HG02870 (cell line): Measurements from ENCODE around the gene CEP85L.

Experiments used
- ATAC-seq: cut with Tn5 transposase; IDR thresholded peaks from one replicate; pipeline ENCODE4 v1.9.1; 2021; ENCODE audit warnings: mild to moderate bottlenecking, moderate library complexity; ENCODE audit not compliant: unreplicated experiment

Gene CEP85L

DNA sequence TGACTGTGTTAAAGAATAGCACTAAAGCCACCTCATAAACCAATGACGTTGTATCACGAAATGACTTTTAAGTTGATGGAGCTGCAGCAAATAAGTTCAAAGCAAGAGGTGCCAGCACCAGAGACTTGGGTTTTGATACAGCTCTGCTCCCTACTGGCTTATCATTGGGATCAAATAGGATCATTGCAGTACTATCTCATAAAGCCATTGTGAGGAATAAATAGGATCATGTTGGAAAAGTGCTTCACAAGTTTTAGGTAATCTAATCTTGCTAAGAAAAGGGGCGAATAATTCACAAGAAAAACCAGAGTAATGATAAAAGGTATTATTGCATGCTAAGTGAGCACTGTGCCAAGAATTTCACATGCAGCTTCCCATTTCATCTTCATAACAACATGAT lies 10.4 kb upstream of the CEP85L start:
- no peak for ATAC-seq

DNA sequence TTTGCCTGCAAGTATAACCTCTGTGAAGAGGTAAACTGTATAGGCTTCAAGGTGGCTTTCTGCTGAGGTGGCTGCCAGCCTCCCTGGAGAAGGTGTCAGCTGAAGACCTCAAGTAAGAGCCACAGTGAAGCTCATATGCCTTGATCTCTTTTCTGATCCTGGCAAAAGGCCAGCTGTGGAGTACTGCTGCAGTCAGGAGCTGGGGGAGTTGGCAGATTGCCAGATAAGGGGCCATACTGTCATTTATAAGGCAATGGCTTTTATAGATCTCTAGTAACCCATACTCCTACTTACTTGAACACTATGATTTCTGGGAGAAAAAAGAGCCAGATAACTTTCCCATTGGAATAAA lies 8.8 kb upstream of the CEP85L start:
- no peak for ATAC-seq

DNA sequence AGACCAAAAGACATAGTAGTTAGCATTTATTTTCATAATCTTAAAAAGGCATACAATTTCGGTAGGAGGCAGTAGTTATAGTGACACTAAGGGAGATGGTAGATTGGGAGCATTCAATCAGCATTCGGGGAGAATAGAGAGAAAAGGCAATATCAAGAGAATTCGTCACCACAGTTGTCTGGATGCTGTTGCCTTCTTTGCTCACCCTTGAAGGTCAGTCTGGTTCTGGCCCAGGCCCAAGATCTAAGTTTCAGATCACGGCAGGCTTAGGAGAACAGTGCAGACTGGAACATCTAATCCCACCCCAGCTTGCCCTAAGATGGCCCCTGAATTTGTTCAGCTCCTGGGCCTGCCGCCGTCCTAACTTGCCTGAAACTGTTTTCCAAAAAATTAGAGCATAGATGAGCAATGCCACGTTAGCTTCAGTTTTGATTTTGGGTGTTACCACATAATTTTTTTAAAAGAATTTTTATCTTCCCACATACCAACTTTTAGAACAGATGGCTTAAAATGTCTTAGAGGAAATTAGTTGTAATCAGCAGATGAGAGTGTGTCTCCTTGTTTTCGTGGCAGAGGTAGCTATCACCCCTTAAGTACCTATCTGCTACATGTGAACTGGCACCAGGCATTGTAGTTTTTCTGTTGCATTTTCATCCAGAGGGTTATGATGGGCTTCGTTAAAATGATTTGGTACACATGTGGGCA lies 8.3 kb upstream of the CEP85L start:
- no peak for ATAC-seq

DNA sequence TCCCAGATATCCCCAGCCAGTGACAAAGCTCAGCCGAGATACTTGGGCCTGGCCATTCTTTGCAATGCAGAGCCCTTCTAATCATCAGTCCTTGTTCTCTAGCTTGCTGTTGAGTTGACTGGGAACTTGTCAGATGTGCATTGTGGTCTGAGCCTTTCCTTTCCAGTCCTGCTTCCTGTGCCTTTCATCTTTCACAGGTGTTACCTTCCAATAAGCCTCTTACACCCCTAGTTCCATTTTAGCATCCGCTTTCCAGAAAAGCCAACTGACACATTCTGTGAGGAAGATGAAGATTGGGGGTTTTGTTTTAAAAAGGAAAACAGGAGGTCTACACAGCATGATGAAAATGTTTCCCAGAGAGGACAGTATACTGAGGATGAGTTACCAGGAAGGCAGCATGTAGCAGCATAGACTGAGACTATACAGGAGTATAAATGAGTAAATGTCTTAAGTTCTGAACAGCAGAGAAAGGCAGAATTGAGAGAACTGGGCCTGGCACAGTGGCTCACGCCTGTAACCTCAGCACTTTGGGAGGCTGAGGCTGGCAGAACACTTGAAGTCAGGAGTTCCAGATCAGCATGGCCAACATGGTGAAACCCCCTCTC lies 5.6 kb upstream of the CEP85L start:
- ATAC-seq, result no peak

DNA sequence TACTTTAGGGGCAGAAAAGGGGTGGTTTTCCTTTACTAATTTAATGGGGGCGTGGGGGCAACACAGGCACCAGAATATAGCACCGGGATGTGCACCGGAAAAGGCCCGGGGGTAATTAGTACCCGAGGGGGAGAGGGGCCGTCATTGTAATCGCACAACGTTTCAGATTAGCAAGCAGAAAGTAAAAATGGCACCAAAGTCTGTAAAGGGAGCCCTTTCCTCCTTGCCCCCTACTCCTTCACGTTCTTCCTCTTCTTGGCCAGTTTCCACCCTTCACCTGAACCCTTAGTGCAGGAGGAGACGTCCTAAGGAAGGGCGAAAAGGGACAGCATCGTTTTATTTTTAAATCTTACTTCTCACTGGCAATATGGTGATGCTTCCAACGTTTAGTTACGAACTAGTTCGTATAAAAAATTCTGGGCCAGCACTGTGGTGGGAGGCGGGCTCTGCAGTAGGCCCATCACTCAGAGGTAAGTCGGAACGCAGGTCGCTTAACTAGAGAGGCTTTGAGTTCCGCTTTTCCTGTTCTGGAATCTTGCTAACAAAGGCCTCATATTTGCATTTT lies 742 bp upstream of the CEP85L start:
- ATAC-seq, result no peak

DNA sequence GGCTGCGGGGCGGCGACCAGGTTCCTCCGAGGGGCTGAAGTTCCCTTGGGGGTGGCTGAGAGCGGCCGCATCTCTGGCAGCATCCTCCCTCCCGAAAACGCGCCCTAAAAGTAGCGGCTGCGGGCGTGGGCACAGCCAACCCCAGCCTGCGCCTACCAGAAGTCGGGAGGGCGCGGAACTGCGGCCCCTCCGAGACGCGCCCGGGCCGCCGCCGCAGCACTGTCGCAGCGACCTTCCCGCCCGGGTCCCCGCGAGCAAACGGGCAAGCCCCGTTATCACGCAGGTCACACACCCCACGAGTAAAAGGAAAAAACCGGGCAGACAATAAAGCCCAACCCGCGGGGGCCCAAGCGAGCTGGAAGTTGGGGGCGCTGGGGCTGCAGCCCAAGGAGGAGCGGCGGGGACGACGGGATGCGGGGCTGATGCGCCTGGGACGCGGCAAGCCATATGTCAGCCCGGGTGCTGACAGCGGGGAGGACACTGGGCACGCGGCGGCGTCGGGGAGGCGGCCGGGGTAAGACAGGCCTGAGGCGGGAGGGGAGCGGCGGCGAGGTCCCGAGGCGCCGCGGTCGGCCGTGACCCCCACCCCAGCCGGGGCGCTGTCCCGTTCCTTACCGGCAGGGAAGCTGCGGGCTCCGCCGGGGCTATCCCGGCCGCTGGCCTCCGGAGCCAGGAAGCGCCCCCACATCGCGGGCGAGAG lies 659 bp downstream of the CEP85L start:
- ATAC-seq, result peak; percentile 37

DNA sequence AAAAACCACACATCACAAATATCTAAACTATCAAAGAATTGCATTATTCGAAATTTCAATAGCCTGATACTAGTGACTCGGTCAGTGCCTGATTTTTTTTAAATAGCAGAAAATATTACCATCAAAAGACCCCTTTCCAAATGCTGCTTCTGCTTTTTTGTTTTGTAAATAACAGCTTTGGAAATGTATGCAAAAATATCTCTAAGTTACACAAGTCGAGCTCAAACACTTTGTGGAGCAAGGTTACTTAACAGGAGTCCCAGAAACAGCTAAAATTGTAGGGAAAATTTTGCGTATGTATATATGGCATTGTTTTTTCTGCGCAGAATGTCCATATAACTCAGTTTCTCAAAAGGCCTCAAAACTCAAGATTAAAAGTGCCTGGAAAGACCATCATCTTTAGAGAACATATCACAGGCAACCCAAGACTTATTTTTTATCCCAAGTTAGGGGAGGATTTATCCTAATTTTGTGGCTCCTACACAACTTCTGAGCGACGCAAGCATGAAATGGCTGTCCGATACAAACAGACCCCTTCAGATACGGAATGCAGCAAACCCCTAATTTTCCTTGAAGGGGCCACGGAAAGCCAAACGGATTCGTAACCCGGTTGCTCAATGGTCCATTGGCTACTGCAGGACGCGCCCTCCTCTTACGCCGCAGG lies 1.3 kb downstream of the CEP85L start:
- ATAC-seq, result no peak

DNA sequence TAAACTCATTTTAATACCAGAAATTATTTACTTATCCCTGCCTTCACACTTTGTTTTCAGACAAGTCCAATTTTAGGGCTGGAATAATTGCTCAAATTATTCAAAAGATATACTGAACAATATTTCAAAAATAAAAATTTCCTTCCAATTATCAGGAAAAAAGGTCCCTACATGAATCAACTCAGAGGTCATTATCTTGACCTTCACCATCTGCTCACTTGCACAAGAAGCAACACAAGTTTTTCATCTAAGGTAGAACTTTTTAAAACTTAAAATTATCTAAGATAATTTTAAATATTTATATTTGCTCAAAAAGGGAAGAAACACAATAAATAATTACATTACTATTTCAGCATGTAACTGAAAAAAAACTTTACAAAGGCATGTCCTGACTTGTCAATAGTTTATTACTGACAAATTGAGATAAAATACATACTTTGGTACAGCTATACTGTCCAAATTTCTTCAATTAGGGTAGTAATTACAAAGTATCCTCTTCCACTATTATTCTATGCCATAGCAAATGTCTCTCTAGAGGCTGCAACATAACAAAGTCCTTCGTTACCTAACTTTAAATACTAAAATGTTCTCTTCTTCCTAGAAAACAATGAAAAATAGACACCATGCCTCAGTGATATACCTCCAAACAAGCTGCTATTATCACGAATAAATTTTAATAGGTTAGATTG lies 2.4 kb downstream of the CEP85L start:
- ATAC-seq, result no peak

DNA sequence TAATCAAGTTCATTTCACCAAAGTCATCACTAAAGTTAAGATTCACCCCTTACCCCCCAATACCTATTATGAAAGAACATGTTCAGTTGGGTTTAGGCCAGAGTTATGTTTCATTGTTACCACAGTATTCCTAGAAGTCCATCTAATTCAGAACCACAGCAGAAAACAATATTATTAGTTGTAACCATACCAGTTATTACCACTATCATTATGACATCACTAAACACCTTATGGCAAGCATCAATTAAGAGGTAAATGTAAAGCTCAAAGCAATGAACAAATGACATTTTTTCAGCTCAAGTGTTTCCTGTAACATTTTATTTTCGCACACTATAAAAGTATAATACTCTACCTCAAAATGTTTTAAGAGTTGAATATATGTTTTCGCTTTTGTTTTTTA lies 4.4 kb downstream of the CEP85L start:
- no peak for ATAC-seq

DNA sequence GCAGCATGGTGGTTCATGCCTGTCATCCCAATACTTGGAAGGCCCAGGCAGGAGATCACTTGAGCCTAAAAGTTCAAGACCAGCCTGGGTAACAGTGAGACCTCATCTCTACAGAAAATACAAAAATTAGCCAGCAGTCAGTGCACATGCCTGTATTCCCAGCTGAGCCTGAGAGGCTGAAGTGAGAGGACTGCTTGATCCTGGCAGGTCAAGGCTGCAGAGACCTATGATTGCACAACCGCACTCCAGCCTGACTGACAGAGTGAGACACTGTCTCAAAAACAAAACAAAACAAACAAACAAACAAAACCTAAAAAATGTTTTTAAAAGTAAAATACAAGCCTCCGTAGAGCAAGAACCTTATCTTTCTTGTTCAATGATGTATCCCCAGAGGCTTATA lies 6.0 kb downstream of the CEP85L start:
- no peak for ATAC-seq

DNA sequence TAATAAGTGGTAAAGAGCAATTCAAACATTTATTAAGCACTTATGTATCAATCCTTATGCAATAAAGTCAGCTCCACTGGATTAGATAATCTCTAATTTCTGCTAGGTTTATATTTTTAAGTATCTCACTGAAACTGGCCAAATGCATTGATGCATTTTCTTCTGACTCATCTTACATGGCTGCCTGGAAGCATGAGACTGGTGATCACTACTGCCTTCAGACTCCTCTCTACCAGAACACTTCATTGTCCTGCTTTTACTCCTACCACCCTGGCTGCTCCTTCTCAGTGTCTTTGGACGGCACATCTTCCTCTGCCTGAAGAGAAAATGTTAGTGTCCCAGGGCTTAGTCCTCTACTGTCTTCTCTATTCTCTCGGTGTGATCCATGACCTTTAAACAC lies 7.4 kb downstream of the CEP85L start:
- ATAC-seq, result no peak

DNA sequence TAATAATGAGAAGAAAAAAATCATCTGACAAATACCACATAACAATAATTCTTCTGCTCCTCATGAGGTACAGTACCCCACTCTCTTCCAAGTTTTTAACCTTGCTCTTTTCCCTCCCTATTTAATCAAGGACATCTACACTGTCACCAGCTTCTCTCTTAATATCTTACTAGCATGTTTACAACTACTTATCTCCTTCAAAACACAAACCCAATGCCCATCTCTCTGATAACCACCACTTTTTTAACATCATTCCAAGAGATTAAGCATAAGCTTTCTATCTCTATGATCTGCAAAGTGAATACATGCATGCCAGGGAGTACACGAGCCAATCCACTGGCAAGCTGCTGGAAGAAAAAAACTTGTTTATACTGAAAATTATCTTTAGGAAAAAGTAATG lies 10.3 kb downstream of the CEP85L start:
- no peak for ATAC-seq

DNA sequence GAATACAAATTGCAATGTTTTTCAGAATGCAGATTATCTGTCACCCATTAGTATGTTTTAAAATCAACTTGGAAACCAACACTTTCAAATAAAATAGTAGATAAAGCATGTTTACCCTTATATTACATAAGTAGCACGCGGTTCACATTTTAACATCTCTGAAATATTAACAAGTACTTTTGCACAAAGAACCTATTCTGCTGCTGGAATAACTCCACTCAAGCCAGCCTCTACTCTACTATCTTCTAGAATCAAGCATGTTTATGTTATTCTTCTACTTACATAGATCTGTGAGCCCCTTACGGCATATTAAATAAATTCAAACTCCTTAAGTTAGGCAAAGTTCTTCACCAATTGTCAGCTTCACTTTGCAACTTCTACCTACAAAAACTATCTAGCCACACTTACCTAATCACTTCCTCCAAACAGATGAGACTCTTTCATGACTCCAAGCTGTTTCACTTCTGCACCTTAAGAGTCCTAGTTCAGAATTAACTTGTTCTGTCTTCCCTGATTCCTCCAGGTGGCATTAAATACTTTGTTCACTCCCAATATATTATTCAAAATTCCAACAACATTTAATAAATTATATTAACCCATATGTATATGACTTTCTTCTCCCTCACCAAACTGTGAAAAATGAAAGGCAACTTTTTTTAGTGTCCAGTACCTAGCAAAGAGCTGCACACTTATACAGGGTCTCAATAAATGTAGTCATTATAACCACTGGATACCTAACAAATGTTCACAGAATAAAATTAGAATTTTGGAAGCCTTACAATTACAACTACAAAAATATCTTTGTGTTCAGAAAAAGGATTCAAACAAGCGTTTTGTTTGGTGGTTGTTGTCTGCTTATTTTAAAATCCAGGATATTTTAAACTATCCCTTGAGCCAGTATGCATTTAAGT lies 12.1 kb downstream of the CEP85L start:
- peak; percentile 78 for ATAC-seq

DNA sequence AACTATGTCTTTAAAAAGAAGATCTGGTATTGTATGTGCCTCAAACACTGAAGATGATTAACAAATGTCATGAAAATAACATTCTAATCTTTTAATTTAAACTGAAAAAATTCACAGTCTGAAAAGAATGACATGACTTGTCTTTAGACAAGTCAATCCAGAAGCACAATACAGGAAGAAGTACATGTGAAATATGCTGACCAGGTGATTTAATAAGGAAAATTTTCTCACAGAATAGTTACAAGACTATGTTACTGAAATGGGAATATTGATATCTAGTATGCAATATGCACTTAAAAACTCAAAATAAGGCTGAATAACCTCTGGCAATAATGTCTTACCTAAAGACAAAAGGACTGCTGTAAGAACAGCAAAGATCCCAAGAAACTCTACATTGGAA lies 13.1 kb downstream of the CEP85L start:
- ATAC-seq, result no peak

DNA sequence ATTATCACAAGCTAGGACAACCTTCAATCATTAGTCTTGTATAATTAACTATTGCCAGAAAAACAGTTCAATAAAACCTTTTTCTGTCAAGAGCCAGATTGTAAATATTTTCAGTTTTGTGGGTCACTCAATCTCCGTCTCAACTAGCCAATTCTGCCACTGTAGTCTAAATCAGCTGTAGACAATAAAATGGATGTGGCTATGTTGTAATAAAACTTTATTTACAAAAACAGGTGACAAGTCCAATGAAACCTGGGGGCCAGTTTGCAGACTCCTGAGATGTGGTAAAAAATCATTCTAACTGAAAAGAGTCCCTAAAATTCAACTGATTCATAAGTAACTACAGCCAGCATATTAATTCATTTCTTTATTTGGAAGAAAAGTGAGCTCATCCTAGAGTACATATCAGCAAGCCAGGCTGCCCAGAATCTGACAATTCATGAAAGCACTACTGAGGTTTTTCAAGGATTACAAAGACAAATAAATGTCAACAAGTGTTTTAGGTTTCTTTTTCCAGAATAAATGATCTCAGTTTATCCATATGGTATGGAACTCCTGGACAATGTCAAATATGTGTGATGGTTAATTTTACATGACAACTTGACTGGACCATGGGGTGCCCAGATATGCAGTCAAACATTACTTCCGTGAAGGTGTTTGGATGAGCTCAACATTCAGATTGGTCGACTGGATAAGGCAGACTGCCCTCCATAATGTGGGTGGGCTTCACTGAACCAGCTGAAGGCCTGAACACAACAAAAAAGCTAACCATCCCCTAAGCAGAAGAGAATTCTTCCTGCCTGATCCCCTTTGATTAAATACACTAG lies 15.3 kb downstream of the CEP85L start:
- no peak for ATAC-seq

DNA sequence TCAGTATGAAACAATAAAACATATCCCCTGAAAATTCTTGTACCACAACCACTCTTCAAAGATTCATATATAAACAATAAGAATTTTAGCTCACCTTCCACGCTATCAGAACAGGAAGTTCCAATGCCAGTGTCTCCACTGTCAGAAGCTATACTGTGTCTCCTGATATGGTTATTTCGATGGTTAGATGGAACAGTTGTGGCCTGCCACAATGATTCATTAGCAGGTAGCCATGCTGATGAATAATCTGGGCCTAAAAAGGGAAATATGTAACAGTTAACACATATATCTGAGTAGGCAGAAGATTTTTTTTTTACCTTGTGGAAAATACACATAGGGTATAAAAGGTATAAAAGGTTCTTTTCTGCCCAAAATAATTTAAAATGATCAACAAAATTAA lies 19.0 kb downstream of the CEP85L start:
- no peak for ATAC-seq

DNA sequence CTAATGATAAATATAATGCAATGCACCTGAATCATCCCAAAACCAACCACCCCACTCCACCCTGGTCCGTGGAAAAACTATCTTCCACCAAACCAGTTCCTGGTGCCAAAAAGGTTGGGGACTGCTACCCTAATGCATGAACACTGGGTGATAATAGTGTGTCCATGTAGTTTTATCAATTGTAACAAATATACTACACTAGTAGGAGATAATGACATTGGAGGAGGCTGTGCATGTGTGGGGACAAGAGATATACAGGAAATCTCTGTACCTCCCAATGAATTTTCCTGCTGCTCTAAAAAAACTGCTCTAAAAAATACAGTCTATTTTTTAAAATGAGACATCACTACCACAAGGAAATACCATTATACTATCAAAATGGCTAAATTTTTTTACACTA lies 20.5 kb downstream of the CEP85L start:
- ATAC-seq, result no peak

DNA sequence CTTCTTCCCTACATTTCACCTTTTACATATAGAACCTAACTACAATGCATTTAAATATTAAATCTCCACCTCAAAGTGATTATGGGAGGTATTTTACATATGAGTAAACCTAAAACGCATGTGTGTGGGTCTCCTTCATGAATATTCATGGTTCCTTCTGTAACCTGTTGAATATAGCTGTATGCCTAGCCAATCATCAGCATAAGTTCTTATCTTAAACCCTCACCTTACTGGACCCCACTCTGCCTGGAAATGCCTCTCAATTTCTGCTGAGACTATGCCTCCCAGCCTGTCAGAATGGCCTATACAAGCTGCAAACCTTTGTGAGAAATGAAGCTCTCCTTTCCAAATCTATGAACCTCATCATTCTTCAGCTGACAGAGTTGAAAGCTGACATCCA lies 21.3 kb downstream of the CEP85L start:
- no peak for ATAC-seq

DNA sequence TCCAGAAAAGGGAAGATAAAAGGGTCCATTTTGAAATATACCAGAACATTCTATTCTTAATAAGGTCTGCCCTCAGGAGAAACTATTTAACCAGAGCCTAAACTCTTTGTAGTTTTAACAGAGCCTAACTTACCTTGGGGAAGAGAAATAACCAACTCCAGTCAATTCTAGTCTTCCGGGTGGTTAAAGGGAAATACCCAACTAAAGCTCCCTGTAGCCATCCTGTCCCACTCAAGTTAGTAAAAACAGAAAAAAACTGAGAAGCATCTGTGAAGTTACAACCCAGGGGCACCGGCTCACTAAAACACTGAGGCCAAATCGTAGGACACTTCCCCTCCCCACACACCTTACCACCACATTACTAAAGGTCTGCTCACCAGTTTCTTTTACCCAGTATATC lies 23.7 kb downstream of the CEP85L start:
- no peak for ATAC-seq
